GM19351 (cell line): ENCODE measurements around the gene ZNF385A.

ENCODE experiments used
- ATAC-seq: cut with Tn5 transposase; IDR thresholded peaks from one replicate; pipeline ENCODE4 v1.9.1; 2021; ENCODE audit warnings: mild to moderate bottlenecking, moderate library complexity; ENCODE audit not compliant: unreplicated experiment

ZNF385A gene

DNA sequence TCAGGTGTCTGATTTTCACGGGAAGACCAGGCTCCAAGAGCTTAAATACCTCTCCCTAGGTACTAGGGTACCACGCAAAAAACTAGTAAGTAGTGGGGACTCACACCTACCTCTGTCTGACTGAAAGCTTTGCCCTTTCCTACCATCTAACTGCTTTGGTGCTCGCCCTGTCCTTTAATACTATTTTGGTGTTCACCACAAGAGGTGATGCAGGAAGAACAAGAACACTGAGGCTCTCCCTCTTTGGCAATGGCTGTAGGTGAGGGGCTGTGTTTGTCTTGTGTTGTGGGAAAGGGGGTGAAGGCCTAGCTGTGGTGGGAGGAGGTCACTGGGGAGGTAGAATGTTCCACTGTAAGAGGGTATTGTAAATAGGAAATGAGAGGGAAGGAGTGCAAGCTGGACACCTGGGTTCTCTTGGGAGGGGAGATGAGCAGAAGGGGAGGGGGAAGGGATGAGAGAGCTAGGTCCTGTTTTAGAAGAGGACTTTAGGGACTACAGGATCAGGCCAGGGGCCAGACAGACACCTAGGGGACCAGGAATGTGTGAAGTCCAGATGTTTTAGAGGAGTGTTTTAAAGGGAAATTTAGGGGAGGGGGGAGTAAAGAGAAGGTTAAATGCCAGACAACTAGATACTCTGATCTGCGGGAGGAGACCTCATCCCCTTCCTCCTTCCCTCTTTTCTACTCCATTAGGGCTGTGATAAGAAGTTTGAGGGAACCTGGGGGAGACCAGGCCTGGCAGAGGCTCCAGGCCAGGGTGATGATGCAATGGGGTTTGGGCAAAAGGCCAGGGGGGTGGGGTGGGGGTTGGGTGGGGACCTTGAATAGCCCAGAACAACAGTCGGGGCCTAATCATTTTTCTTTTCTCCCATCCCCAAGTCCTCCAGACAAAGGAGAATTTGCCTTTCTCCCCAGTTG, 32.4 kb upstream of the ZNF385A start:
- no peak for ATAC-seq

DNA sequence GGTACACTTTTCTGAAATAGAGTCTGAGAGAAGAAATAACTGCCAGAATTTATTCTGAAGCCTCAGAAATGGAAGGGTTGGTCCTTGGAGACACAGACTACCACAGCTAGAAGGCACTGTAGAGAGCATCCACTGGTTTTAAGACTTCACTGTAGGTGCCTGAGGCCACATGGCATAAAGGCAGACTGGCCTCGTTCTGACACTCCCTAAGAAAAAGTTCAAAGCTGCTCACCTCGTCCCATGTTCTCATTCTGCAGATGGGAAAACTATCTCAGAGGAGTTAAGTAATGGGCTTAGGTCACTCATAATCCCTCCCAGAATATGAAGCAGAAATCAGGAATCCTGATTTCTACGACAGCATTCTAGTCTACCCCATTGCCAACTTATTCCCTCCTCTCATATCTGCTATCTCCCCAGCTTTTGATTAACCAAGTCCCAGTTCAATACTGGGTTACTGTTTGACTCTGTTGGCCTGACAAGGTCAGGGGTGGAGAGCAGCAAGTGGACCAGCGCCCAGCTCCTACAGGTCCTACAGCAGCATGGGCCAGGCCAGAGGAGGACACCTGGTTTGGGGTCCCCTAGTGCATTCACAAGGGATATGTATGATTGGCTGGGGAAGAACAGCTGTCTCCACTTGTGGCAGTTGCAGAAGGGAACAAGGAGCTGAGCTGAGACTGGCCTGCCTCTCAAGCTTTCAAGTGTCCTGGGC, 30.8 kb upstream of the ZNF385A start:
- ATAC-seq = no peak

DNA sequence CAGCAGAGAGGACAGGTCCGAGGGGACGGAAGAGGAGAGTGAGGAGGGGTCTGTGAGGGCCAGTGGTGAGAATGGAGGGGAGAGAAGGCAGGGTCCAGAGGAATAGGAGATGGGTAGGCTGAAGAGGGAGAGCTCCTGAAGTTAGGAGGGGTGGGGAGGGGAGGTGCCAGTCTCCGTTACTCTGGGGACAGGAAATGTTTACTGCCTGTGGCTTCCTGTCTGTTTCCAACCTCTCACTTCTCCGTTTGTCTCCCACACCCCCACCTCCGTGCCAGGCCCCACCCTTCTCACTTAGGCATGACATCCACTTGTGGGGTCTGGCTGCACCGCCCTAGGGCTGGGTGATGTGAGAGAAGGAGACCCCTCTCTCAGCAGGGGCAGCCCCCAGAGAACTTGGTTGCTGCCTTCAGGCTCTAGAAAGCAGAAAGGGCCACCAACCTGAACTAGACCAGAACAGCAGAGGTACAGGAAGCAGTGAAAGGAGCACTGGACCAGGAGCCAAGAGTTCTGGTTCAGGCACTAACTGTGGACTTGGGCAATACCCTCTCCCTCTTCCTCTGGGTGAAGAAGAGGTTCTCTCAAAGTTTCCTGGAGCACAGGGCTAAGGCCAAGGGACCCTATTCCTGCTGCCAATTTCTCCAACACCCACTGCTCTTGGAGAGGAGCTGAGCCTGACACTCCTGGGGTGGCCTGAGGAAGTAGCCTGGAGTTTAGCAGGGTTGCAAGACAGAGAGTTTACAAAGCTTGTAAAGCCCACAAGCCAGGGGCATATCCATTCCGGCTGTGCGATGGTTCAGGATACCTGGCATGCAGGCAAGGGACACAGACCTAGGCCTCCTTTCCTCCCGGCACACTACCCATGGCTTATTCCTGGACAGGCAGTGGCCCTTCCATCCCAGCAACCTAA, 29.0 kb upstream of the ZNF385A start:
- ATAC-seq = no peak

DNA sequence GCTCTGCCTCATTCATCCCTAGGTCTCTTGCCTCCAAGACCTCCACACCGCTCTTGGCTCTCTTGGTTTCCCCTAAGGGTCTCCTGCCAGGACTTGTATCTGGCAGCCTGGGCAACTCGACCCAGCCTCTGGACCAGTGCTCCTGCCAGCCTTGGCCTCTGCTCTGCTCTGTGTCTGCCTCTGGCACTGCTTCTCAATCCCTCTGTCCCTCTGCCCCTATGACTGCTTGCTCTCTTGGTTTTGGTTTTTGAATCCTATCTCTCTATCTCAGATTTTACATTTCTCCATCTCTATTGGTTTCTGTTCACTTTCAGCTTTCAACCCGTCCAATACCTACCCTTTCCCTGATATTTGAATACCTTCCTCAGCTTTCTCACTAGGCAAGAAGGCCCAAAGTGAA, 28.3 kb upstream of the ZNF385A start:
- no peak for ATAC-seq

DNA sequence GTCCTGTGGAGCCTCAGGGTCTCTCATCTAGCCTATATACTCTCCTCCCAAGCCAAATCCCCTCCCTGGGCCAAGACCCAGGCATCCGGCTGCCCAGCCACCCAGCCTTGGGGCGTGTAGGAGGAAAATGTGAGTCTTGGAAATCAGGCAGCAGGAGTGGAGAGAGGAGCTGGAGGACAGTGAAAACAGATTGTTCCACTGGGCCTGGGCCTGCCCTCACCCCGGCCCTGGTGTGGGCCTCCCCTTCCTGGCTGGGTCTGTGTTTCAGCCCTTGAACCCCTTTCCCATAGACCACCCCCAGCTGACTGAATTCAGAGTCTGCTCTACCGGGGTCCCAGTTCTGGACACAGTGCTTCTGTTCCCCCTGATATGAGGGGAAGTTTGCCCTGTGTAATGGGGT, 27.8 kb upstream of the ZNF385A start:
- no peak for ATAC-seq

DNA sequence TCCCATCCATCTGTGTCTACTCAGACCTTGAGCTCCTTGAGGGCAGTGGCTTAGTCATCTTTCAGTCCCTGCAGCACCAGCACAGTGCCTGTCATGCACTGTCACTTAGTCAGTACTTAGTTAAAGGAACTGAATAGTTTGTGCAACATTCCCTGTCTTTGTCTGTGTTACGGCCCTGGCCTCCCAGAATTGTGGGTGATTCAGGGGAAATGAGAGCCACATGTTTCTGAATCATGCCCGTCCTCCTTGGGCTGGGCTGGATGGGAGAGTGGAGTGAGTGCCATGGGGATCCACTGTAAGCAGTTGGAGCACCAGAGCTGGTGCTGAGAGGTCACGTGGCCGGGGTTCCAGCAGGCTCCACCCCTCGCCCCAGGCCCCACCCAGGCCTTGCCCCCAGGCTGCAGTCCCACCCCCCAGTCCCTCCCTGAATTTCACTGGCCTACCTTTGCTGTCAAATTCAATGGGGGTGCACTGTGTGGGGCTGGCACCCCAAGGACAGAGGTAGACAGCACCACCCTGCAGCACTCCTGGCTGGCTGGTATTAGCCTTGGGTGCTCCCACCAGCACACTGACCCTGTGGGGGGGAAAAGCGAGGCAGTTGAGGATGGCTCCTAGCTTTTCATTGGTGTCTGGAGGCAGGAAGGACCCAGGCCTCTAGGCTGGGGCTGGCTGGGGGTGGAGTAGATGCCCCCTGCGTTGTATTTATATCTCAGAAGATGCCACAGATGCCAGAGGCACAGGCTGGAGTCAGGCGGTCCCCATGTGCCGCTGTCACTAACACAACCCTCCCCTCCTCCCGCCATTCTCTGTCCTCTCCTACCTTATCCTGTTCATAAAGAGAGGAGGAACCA, 27.1 kb upstream of the ZNF385A start:
- ATAC-seq = no peak

DNA sequence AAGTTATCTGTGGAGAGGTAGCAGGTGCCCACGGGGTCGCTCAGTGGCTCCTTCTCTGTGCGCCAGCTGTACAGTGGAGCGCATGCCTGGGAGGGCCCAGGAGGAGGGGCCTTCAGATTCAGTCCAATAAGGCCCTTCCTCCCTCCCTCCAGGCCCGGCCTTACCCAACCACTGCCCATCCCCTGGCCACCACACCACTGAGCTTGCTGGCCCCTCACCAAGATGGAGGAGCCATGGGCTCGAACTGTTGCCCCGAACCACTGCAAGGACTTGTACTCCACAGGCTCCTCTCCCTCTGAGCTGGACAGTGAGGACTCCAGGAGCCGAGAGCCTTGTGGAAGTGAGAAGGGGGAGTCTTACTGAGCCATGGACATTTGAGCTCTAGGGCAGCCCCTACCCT, 24.7 kb upstream of the ZNF385A start:
- no peak for ATAC-seq

DNA sequence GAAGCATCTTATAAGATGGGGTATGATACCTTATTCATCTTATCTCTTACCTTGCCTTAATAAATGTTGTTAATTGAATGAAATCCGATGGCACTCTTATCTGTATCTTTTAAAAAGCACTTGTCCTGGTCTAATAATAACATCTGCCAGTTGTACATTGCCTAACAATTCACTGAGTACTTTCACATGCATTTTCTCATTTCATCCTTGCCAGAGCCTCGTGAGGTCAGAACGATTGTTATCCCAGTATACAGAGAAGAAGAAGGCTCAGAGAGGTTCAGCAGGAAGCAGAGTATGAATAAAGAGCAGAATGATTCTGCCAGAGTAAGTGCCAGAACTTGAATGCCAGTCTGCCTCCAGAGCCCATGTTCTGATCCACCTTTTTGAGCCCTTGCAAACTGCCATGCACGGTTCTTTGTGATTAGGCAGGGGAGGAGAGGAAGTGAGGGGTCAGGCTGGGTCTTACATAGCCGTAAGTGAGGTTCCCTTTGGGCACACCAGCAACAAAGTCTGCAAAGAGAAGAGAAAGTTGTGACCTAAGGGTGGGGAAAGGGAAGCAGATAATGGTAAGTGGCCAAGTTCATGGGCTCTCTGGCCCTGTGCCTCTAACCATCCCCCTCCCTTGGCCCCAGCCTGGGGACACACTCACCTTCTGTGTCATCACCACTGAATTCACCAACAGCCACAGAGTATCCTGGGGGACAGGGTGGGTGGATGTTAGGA, 22.8 kb upstream of the ZNF385A start:
- ATAC-seq = no peak

DNA sequence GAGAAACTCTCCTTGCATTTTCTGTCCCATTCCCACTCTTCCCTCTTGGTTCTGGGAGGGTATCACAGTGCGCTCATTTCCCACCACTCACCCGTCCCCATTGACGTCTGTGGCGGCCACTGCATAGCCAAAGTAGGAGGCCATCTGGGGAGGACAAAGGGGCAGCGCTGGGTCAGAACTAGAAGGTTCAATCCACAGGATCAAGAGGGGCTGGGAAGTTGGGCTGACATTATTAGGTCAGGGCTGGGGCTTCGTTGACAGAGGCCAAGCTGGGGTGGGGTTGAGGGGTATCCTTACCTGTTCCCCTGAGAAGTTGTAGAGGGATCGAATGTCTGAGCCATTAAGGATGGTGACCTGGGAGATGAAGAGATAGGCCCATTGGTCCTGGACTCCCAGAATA, 21.0 kb upstream of the ZNF385A start:
- ATAC-seq = no peak

DNA sequence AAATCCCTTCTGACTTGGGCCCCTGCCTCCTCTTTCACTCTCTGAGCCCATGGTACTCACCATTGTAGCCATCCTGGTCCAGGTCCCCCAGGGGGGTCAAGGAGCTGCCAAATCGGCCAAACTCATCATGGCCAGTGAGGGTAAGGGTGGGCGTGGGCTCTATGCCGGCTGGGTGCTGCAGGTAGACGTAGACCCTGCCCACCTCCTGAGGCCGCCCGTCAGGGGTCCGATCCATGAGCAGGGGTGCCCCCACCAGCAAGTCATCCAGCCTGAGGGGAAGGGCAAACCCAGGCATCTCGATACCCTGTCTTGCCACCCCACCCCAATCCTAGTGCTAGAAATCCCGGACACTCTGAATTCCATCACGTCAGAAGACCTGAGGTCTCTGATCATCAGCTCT, 20.6 kb upstream of the ZNF385A start:
- ATAC-seq = no peak

DNA sequence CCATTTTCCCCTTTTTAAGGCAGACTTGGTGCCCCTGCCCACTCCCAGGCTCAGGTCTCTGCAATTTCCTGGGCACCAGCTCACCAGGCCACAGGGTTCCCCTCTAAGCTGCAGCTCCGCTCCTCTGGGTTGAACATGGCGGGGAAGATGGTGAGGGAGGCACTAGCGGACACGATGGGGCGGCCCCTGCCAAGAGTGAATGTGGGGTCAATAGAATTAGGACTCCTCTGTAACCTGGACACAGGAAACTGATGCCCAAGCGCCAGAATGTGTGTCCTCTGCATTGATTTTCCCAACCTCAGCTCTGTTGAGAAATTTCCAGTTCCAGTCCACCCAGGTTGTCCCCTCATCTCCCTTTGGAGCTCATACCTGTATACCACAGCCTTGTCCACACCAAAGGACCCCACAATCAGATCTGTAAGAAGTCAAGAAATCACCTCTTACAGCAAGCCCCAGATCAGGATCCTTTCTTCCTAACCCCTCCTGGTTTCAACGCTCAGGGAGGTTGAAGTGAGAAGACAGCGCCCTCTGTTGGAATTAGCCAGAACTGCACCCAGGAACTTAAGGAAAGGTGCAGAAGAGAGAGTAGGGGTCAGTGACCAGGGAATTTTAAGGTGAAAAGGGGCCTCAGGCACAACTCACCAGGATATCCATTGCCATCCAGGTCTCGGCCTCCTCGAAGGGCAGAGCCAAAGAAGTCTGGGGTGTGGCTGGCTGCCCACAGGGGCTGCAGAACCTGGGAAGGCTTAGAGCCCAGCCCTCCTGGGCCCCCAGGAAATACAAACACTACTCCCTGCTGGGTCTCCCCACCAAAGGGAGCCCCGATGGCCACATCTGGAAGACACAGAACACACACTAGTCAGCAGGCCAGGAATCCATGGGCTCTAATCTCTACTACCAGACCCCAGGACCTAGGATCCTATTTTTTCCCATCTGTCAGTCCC, 19.8 kb upstream of the ZNF385A start:
- ATAC-seq = no peak

DNA sequence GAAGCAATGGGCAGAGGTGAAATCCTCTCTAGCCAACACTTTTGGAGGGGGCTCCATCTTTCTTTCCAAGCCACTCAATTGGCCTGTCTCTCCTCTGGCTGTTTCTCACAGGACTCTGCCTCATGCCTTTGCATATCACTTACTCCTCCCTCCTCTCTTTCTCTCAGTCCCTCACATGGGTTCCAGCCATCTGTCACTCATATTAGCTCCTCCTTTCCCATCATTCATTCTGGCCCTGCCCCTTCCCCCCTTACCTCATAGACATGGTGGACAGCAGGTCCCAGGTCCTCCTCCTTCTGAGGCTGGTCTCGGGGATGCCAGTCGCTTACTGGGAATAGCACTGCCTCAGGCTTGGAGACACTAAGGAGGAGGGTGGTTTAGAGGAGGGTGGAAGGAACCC, 16.6 kb upstream of the ZNF385A start:
- no peak for ATAC-seq

DNA sequence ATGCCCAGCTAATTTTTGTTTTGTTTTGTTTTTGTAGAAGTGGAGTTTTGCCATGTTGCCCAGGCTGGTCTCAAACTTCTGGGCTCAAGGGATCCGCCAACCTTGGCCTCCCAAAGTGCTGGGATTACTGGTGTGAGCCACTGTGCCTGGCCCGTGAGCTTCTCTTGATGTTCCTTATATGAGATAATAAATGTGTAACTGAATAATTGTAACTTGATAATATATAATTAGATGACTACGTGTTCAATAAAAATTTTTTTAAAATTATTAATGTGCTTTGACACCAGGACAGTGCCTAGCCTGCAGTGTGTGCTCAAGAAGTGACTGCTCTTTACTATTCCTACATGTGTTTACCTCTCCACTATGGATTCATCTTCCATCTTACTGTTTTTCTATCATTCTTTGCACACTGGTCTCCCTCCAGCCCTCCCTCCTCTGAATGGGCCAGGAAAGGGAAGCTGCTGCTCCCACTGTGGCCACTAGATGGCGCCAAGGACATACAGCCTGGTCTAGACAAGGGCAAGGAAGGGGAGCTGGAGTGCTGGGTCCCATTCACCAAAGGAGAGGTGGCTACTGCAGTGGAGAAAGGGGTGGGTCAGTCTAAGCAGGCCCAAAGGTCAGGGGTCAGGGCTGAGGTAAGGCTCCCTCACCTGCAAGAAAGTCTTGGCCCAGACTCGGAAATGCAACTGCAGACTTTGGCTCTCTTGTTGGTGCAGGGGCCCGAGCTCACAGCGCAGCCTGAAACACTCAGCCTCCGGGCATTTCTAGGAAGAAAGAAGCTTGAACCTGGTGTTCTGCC, 14.7 kb upstream of the ZNF385A start:
- ATAC-seq = no peak

DNA sequence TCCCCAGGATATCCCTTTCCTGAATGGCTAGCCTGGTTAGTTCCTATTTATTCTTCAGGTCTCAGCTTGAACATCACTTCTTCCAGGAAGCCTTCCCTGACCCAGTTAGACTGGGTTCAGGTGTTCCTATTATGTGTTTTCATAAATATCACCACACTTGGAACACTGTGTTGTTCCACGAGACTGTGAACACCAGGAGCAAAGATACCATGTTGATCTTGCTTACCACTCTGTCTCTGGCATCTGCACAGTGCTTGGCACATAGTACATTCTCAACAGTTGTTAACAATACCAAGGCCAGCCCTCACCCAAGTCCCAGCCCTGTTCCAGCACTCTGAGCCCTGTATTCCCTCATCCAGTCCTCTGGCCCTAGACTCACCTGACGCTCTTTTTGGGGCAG, 13.7 kb upstream of the ZNF385A start:
- ATAC-seq = no peak

DNA sequence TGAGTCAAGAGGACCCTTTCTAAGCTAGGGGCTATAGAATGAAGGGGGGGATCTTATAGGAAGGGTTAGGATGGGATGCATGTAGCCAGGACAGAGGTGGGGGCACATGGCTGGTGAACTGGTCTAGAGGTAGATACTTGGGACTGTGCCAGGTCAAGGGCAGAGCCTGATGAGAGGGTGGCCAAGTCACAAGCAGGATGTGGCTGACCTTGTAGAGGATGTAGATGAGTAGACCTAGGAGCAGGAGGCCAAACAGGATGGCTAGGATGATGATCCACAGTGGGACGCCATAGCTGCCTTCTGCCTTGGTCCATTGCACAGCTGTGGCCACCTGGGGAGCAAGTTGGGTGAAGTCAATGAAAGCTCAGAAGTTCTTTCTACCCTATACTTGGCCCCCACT, 12.6 kb upstream of the ZNF385A start:
- no peak for ATAC-seq

DNA sequence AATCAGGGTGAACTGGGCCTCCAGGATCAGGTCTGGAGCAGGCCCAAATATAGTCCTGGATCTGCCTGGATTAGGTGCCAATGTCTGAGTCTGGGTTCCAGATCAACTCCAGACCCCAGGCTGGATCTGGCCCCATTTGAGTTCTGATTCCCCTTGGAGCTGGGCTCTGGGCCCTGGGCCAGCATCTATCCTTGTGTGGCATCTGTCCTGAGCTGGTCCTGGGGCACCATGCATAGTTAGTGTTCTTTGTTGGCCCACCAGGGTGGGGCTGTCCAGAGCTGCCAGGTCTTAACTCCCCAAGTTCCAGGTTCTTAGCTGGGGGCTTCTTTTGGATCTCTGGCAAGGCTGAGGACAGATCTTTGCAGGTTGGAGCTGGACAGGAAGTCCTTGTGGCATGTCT, 11.0 kb upstream of the ZNF385A start:
- ATAC-seq = no peak

DNA sequence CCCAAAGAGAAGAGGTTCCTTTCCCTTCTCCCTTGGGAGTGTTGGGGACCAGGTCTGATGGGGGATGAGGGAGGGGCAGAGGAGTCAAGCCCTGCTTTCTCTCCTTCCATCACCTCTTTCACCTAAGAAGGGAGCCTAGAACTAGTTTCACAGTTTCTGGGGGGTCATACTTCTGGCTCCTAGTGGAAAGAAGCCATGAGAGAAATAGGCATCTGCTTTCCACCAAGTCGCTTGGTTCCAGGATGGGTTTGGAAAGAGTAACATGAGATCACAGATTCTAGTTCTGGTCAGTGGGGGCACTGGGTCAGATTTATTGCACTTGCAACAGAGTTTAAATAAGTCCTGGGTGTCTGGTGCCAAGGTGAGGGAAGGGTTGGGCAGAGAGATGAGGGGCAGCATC, 10.5 kb upstream of the ZNF385A start:
- no peak for ATAC-seq

DNA sequence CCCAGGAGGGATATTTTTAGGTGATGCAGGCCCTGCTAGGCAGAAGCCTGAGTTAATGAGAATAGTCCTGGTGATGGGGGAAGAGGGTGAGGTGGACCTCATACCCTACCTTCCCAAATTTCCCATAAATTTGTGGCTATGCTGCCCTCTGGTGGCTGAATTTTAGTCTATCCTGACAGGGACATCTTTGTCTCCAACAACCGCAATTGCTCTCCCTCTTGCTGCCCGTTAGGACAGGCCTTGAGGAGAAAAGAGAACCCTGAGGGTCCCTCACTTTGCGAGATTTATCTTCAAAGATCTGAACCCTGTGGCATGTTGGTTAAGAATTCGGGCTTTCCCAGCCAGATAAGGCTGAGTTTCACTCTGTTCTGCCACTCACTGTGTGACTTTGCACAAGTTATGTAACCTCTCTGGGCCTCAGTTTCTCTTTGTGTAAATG, 9.8 kb upstream of the ZNF385A start:
- no peak for ATAC-seq
